Activated naive CD8-positive, alpha-beta T cell (primary cell): ENCODE results near the gene EID3.
"Not testable (repeated sequence)": the region's sequence is repeated elsewhere in the genome, so short reads cannot be mapped to it uniquely, and the experiment has no call there.

Source experiments
- H3K27ac Mint-ChIP-seq: one replicate; pipeline ENCODE4 v1.8.0; 2021; ENCODE audit warnings: mixed read lengths
- H3K27me3 Mint-ChIP-seq: one replicate; pipeline ENCODE4 v1.8.0; 2021; ENCODE audit warnings: mixed read lengths
- H3K36me3 Mint-ChIP-seq: one replicate; pipeline ENCODE4 v1.8.0; 2021; ENCODE audit warnings: mixed read lengths
- H3K4me1 Mint-ChIP-seq: one replicate; pipeline ENCODE4 v1.8.0; 2021; ENCODE audit warnings: low read depth, mixed read lengths
- H3K4me3 Mint-ChIP-seq: one replicate; pipeline ENCODE4 v1.8.0; 2021; ENCODE audit warnings: mild to moderate bottlenecking, mixed read lengths
- H3K9me3 Mint-ChIP-seq: one replicate; pipeline ENCODE4 v1.8.0; 2021; ENCODE audit warnings: low read depth, mixed read lengths

Gene EID3

DNA sequence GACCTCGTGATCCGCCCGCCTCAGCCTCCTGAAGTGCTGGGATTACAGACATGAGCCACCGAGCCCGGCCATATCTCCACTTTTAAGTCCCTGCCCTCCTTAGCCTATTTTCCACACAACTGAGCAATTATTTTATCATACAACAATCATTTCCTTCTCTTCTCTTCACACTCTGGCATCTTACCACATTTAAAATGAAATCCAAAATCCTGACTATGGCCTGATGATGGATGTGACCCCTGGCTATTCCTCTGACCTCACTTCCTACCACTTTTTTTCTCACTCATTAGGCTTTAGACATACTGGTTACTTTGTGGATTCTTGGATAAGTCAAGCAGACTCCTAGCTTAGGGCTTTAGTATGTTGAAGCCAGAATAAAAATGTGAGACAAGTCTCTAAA, 21.9 kb upstream of the EID3 start:
- H3K4me1 Mint-ChIP-seq = peaks cover 20% of the 10 kb centered on the region
- no peaks in the 10 kb centered on the region for H3K9me3 Mint-ChIP-seq
- no peaks in the 10 kb centered on the region for H3K27me3 Mint-ChIP-seq
- H3K36me3 Mint-ChIP-seq = no peaks in the 10 kb centered on the region
- H3K4me3 Mint-ChIP-seq = no peak overlapping the region
- H3K27ac Mint-ChIP-seq = no peak overlapping the region

DNA sequence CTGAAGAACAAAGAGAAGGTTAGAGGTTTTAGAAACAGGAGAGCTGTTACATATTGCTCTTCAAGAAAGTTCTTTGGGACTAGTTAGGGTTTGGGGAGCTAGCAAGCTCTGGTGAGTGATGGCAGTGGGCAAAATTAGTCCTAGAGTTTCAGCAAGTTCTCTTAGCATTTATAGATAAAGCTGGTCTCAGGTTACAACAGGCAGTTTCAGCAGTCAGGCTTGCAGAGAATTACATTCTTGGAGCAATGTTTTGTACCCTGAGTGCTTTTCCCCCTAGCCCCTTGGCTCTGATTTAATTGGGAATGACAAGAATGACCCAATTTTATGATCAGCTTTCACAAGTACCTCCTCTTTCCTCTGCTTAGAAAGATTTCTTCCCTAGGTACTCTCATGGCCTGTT, 21.4 kb upstream of the EID3 start:
- Mint-ChIP-seq H3K4me1 (peaks cover 21% of the 10 kb centered on the region), H3K27me3 (no peaks in the 10 kb centered on the region), H3K36me3 (no peaks in the 10 kb centered on the region), H3K4me3 (no peak overlapping the region), H3K27ac (no peak overlapping the region), H3K9me3 (no peaks in the 10 kb centered on the region)

DNA sequence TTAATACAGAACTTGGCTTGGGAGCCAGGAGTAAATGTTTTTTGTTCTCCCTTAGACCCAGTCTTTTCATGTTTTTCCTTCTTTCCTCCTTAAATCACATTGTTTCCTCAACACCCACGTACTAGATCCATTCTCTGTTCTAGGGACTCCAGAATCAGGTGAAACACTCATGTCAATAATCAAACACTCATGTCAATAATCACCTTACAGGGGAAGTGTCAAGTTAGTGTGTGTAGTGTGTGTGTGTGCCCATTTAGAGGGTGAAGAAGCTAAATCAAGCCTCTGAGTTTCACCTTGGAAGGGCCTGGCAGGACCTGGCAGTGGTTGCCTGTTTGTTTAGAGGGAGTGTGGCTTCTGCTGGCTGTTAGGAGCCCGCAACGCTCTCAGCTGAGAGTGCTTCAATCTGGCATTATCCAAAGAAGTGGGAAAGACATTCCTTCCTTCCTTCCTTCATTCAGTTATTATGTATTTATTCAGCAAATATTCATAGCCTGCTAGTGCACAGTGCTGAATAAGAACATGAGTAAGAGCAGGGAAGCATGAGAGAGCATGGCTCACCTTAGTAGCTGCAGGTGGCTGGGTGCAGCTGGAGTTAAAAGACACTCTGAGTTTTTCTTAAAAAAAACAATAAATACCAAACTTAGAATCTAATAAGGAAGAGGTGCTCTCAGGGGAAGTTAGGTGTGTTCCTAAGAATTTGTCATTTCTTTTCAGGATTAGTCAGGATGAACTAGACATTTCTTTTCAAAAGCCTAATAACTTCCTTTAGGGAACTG, 17.6 kb upstream of the EID3 start:
- peak overlapping the region; percentile 100 for H3K27ac Mint-ChIP-seq
- H3K36me3 Mint-ChIP-seq = peaks cover 2% of the 10 kb centered on the region
- no peaks in the 10 kb centered on the region for H3K27me3 Mint-ChIP-seq
- H3K4me3 Mint-ChIP-seq = peak overlapping the region; percentile 99
- peaks cover 30% of the 10 kb centered on the region for H3K4me1 Mint-ChIP-seq
- no peaks in the 10 kb centered on the region for H3K9me3 Mint-ChIP-seq

DNA sequence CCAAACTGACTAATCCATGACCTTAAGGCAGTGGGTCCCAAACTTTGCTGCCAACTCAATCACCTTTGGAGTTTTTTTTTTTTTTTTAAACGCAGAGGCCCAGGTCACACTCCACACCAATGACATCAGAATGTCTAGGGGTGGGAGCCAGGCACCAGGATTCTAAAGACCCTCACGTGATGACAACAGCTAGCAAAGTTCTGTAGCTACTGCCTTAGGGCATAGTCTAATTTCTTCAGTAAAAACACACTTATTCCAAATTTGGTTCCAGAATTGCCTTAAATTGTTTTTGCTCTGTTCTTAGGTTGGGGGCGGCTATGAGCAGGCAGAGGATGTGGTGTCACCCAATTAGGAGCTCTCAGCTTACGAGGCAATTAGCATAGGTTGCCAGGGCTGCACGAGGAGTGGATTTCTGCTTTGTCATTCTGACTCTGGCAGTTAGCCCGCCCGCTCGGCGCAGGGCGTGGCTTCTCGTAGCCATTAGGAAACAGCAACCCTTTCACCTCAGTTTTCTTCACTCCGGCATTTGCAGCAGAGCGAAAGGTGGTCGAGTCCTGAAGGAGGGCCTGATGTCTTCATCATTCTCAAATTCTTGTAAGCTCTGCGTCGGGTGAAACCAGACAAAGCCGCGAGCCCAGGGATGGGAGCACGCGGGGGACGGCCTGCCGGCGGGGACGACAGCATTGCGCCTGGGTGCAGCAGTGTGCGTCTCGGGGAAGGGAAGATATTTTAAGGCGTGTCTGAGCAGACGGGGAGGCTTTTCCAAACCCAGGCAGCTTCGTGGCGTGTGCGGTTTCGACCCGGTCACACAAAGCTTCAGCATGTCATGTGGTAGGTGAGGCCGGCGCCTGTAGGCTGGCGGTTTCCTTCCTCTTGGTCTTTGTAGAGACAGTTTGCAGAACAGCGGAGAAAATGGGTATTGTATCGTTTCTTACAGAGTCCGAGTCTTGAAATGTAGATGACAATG, 16.7 kb upstream of the EID3 start:
- peak overlapping the region; percentile 99 for H3K4me3 Mint-ChIP-seq
- no peaks in the 10 kb centered on the region for H3K27me3 Mint-ChIP-seq
- H3K4me1 Mint-ChIP-seq = peaks cover 29% of the 10 kb centered on the region
- H3K27ac Mint-ChIP-seq = peak overlapping the region; percentile 100
- peaks cover 2% of the 10 kb centered on the region for H3K36me3 Mint-ChIP-seq
- no peaks in the 10 kb centered on the region for H3K9me3 Mint-ChIP-seq

DNA sequence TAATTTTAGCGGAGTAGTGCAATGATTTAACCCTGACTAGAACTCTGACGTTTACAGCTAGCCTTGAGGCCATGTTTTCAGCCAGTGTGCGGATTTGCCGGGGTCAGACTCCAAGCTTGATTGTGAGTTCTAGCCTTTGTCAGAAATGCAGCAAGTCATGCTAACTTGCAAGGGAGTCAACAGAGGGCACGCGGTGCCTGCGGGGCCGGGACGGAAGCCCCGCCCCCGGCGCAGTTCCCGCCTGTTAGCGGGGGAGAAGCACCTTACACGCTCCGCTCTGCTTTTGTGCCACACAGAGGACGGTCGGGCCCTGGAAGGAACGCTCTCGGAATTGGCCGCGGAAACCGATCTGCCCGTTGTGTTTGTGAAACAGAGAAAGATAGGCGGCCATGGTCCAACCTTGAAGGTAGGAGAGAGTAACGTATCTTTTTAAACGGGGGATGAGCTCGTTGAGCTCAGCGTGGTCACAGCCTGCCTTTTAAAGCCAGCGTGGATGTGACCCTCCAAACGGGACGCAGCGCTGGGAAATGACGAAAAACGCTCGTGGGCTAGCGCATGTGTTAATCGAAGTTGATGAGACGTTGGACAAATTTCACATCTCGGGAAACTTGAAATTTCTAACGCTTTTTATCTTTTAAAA, 14.8 kb upstream of the EID3 start:
- H3K27me3 Mint-ChIP-seq = no peaks in the 10 kb centered on the region
- peak overlapping the region; percentile 100 for H3K27ac Mint-ChIP-seq
- peaks cover 10% of the 10 kb centered on the region for H3K36me3 Mint-ChIP-seq
- H3K4me3 Mint-ChIP-seq = peak overlapping the region; percentile 99
- H3K9me3 Mint-ChIP-seq = no peaks in the 10 kb centered on the region
- H3K4me1 Mint-ChIP-seq = peaks cover 40% of the 10 kb centered on the region

DNA sequence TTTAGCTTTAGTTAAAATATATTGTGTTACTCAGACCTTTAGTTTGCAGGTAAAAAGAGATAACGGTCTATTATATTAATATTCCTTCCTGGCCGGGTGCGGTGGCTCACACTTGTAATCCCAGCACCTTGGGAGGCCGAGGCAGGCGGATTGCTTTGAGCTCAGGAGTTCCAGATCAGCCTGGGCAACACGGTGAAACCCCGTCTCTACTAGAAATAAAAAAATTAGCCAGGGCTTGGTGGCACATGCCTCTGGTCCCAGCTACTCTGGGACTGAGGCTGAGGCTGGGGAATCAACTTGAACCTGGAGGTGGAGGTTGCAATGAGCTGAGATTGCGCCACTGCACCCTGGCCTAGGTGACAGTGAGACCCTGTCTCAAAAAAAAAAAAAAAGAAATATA, 13.2 kb upstream of the EID3 start:
- peaks cover 43% of the 10 kb centered on the region for H3K4me1 Mint-ChIP-seq
- no peak overlapping the region for H3K27ac Mint-ChIP-seq
- H3K4me3 Mint-ChIP-seq = no peak overlapping the region
- peaks cover 10% of the 10 kb centered on the region for H3K36me3 Mint-ChIP-seq
- H3K27me3 Mint-ChIP-seq = no peaks in the 10 kb centered on the region
- H3K9me3 Mint-ChIP-seq = no peaks in the 10 kb centered on the region

DNA sequence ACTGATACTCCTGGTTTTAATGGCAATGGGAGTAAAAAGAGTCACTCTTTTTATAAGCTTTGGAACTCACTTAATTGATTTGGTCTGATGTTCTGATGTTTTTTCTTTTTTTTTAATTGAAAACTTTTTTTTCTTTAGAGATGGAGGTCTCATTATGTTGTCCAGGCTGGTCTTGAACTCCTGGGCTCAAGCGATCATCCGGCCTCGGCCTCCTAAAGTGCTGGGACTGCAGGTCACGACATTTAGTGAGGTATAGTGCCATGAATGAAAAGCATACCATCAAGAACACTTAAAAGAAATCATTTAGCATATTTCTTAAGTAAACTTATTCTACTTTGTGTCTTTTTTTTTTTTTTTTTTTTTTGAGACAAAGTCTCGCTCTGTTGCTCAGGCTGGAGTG, 12.7 kb upstream of the EID3 start:
- H3K4me1 Mint-ChIP-seq = peaks cover 44% of the 10 kb centered on the region

DNA sequence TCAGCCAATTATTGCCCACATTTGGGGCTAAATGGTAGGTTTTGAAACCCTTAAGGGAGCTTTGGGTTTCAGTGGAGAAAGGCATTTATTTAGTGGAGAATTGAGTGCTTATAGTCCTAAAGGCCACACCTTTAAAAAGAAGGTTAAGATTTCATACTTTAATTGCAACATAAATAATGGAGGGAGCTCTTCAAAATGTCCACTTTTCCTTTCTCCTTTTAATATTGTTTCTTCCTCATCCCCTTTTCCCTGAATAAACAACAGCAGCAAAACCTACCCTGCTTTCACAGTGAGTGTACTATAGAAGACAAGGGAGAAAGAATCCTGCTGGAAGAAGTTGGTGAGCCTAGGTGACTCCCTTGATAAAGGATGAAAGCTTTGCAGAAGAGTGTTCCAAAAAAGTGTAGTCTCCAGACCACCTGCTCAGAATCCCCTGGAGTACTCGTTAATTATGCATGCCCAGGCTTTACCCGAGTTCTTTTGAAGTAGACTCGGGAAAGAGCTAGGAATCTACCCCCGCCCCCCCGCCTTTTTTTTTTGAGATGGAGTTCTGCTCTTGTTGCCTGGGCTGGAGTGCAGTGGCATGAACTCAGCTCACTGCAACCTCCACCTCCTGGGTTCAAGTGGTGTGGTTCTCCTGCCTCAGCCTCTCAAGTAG, 11.5 kb upstream of the EID3 start:
- H3K27ac Mint-ChIP-seq = no peak overlapping the region
- peaks cover 16% of the 10 kb centered on the region for H3K36me3 Mint-ChIP-seq
- peaks cover 38% of the 10 kb centered on the region for H3K4me1 Mint-ChIP-seq
- H3K27me3 Mint-ChIP-seq = no peaks in the 10 kb centered on the region
- peak overlapping the region; percentile 32 for H3K4me3 Mint-ChIP-seq
- no peaks in the 10 kb centered on the region for H3K9me3 Mint-ChIP-seq

More for the DNA sequence above, 12.7 kb upstream of the EID3 start:
- no peak overlapping the region for H3K27ac Mint-ChIP-seq
- no peaks in the 10 kb centered on the region for H3K27me3 Mint-ChIP-seq
- H3K9me3 Mint-ChIP-seq = no peaks in the 10 kb centered on the region
- H3K4me3 Mint-ChIP-seq = no peak overlapping the region
- H3K36me3 Mint-ChIP-seq = peaks cover 14% of the 10 kb centered on the region

DNA sequence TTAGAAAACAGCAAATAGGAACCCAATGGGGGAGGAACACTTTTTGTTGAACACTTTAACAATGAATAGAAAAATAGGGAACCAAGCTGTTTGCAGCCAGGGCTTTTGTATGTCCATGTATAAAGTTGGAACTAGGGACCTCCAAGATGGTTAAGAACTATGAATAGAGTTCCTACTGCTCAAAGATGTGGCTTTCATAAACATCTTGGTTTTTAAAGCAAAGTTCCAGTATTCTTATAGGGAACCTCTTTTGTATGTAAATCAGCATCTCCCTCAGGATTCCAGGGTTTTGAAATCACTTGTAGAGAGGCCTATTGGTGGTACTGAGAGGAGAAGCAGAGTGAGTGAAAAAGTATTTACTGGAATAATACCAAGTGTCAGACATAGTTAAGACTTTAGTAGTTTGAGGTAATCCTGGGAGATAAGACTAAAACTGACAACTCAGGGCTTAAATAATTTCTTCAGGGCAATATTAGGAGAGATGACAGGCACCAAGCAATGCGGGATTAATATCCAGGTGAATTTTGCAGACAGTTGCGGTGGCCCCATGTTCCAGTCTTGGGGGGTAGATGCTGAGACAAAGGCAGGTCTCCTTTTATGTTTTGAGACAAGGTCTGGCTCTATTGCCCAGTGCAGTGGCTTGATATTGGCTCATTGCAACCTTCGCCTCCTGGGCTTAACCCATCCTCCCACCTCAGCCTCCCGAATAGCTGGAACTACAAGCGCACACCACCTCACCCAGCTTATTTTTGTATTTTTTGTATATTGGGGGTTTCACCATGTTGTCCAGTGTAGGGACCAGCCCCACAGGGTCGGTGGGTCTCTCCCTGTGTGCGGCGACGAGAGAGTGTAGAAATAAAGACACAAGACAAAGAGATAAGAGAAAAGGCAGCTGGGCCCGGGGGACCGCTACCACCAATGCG, 10.4 kb upstream of the EID3 start:
- H3K27me3 Mint-ChIP-seq = no peaks in the 10 kb centered on the region
- H3K27ac Mint-ChIP-seq = no peak overlapping the region
- peaks cover 44% of the 10 kb centered on the region for H3K4me1 Mint-ChIP-seq
- H3K36me3 Mint-ChIP-seq = peaks cover 19% of the 10 kb centered on the region
- H3K4me3 Mint-ChIP-seq = no peak overlapping the region
- H3K9me3 Mint-ChIP-seq = no peaks in the 10 kb centered on the region

DNA sequence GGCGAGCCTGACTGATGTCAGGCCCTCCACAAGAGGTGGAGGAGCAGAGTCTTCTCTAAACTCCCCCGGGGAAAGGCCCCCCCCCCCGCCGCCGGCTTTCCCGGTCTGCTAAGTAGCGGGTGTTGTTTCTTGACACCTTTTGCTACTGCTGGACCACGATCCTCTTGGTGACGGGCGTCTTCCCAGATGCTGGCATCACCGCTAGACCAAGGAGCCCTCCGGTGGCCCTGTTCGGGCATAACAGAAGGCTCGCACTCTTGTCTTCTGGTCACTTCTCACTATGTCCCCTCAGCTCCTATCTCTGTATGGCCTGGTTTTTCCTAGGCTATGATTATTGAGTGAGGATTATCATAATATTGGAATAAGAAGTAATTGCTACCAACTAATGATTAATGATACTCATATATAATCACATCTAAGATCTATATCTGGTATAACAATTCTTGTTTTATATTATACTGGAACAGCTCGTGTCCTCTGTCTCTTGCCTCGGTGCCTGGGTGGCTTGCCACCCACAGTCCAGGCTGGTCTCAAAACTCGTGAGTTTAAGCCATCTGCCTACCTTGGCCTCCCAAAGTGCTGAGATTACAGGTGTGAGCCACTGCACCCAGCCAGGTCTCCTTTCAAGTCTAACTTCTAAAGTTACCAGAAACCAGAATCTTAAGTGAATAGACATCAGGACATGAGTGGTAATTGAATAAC, 9.2 kb upstream of the EID3 start:
- H3K4me3 Mint-ChIP-seq, H3K27me3 Mint-ChIP-seq, H3K27ac Mint-ChIP-seq, H3K9me3 Mint-ChIP-seq: not testable (repeated sequence)
- peaks cover 37% of the 10 kb centered on the region for H3K4me1 Mint-ChIP-seq
- peaks cover 17% of the 10 kb centered on the region for H3K36me3 Mint-ChIP-seq

DNA sequence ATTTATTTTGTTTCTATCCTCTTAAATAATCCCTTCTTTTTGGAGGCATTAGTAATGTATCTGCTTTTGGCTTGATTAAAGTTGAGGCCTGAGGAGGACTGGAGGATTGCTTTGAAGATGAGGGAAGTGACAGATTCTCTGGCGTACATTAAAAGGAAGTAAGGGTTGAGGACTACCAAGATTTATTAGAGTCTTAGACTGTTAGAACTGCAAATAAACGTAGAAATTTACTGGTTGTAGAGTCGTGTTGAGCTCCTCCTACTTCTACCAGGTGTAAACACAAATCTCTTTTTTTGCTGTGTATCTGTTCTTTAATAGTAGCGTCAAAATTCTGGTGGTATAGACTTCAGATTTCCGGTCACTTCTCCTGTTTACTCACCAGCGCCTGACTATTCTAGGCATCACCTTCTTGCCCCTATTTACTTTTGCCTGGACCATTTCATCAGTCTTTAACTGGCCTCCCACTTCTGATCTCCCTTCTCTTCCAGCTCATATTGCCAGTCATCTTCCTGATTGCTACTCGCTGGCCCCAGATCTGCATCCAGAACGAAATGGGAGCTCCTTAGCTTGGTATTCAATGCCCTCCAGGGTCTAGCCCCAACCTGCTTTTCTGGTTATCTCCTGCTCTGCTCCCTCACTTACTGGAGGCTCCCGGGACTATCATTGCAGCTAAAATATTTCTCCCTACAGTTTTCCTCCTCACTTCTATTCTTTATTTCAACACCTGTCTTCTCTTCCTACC, 8.4 kb upstream of the EID3 start:
- Mint-ChIP-seq H3K9me3 (no peaks in the 10 kb centered on the region), H3K27ac (peak overlapping the region; percentile 41), H3K27me3 (no peaks in the 10 kb centered on the region), H3K4me3 (no peak overlapping the region), H3K4me1 (peaks cover 38% of the 10 kb centered on the region), H3K36me3 (peaks cover 20% of the 10 kb centered on the region)

DNA sequence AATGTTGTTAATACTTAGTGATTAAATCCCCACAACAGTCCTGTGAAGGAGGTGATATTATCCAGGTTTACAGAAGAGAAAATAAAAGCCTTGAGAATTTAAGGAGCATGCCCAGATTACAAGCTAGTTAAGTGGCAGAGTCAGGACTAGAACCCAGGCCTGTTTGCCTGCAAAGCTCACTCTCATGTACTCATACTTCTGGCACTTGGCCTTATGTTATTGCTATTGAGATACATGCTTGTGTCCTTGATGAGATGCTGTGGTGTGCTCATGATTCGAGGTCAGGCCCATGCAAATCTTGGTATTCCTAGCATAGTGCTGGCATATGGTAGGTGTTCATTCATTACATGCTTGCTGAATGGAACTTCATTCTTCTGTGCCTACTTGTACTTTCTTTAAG, 7.6 kb upstream of the EID3 start:
- Mint-ChIP-seq H3K9me3 (no peaks in the 10 kb centered on the region), H3K27ac (no peak overlapping the region), H3K4me1 (peaks cover 39% of the 10 kb centered on the region), H3K27me3 (no peaks in the 10 kb centered on the region), H3K4me3 (no peak overlapping the region), H3K36me3 (peaks cover 21% of the 10 kb centered on the region)

DNA sequence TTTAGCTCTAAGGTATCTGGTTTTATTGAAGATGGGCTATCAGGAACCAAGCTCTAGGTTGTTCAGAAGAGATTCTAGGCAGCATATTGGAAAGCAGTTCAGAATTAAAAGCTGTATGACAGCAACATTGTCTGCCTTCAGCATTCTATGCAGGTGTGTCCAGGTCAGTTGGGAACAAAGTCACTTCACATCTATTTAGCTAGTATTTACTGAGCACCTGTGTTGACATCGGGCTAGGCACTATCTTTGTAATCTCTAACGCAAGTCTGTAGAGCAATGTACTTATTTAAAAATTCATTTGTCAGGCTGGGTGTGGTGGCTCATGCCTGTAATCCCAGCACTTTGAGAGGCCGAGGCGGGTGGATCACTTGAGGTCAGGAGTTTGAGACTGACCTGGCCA, 6.8 kb upstream of the EID3 start:
- no peaks in the 10 kb centered on the region for H3K9me3 Mint-ChIP-seq
- peaks cover 21% of the 10 kb centered on the region for H3K36me3 Mint-ChIP-seq
- no peak overlapping the region for H3K4me3 Mint-ChIP-seq
- peaks cover 40% of the 10 kb centered on the region for H3K4me1 Mint-ChIP-seq
- no peak overlapping the region for H3K27ac Mint-ChIP-seq
- no peaks in the 10 kb centered on the region for H3K27me3 Mint-ChIP-seq
